Mesenteric fat pad (tissue), 1 donor: ENCODE measurements around the gene RNU6-8. TPM values are rescaled to one million over a fixed set of nuclear protein-coding genes. Genes with fewer than 3 reads are reported as not detected.

Source experiments
- total RNA-seq: library from RNA; stranded (reverse); fragmentation: NEBNext Ultra II Directional; extraction: Animal tissue kit (Norgen Biotek cat#: 25700); gene quantifications from one replicate; pipeline ENCODE4 v1.2.1, GENCODE V29; 2021
- donor health status: DM: yes; HTN: yes; CAD: no.

Gene RNU6-8
- total RNA-seq, 1 donor from 2014 or later, result not detected

Other genes with a start within 250 kb of the RNU6-8 start
- 103 TPM for gene ARHGAP5, start 126.0 kb downstream of the RNU6-8 start, total RNA-seq
- gene RNU6-7, start 1.2 kb downstream of the RNU6-8 start, total RNA-seq, result not detected
- gene AKAP6, start 126.0 kb upstream of the RNU6-8 start, total RNA-seq, result 1.5 TPM